Measurements from ENCODE around the gene LRP1.

The LRP1 gene

DNA sequence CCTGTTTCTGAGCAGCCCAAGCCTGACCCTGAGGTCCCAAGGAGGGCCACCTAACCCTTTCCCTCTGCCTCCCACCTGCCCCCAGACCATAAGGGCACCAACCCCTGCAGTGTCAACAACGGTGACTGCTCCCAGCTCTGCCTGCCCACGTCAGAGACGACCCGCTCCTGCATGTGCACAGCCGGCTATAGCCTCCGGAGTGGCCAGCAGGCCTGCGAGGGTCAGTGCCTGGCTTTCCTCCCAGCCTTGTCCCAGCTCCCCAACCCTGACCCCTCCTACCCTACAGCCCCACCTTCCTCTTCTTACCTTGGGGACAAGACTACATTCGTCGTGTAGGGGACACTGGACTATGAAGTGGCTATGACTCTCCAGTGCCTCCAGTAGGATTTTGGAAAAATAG, 52.8 kb downstream of the LRP1 start:
- no peak for TF ChIP-seq POLR2AphosphoS5 (IDR thresholded peaks at IDR 0.05; ENCODE audit: low read depth, low read length)
- TF ChIP-seq, protein P1, sequence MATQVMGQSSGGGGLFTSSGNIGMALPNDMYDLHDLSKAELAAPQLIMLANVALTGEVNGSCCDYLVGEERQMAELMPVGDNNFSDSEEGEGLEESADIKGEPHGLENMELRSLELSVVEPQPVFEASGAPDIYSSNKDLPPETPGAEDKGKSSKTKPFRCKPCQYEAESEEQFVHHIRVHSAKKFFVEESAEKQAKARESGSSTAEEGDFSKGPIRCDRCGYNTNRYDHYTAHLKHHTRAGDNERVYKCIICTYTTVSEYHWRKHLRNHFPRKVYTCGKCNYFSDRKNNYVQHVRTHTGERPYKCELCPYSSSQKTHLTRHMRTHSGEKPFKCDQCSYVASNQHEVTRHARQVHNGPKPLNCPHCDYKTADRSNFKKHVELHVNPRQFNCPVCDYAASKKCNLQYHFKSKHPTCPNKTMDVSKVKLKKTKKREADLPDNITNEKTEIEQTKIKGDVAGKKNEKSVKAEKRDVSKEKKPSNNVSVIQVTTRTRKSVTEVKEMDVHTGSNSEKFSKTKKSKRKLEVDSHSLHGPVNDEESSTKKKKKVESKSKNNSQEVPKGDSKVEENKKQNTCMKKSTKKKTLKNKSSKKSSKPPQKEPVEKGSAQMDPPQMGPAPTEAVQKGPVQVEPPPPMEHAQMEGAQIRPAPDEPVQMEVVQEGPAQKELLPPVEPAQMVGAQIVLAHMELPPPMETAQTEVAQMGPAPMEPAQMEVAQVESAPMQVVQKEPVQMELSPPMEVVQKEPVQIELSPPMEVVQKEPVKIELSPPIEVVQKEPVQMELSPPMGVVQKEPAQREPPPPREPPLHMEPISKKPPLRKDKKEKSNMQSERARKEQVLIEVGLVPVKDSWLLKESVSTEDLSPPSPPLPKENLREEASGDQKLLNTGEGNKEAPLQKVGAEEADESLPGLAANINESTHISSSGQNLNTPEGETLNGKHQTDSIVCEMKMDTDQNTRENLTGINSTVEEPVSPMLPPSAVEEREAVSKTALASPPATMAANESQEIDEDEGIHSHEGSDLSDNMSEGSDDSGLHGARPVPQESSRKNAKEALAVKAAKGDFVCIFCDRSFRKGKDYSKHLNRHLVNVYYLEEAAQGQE (IDR thresholded peaks at IDR 0.05; ENCODE audit: insufficient read depth in 1 of 2, low read depth in 2 of 2, low read length in 2 of 2): no peak
- no peak for TF ChIP-seq SIN3A (IDR thresholded peaks at IDR 0.05; ENCODE audit: borderline replicate concordance, insufficient read depth, low read length)
- no peak for TF ChIP-seq FOXP2 (optimal IDR thresholded peaks at IDR 0.05; ENCODE audit: borderline replicate concordance, extremely low read depth, extremely low read length, insufficient read depth)
- TF ChIP-seq TAF1 (IDR thresholded peaks at IDR 0.05; ENCODE audit: borderline replicate concordance, insufficient read depth, low read length): no peak

DNA sequence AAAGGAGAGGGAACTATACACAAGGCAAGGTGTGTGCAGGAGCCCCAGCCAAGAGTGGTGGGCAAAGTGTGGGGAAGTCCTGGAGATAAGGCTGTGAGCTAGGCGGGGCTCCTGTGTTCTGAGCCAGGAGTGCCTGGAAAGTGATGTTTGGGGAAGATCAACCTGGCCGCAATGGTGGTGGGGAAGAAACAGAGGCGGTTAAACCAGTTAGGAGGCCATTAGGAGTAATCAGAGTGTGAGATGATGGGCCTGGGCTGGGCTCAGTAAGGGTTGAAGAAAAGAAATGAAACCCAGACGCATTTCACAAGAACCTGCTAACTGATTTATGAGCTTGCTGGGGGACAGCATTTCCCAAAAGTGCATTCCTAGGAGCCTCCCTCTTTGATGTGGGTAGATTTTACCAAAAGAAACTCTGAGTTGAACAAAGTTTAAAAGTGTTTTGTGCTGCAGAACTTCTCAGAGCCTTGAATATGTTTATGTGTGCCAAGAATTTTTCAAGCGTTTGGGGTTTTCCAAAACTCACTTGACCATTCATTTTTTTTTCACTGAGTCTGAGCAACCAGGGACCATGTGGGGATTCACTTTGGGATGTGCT, 53.4 kb downstream of the LRP1 start:
- TF ChIP-seq, protein P1 (IDR thresholded peaks at IDR 0.05; ENCODE audit: insufficient read depth in 1 of 2, low read depth in 2 of 2, low read length in 2 of 2): no peak
- no peak for TF ChIP-seq SIN3A (IDR thresholded peaks at IDR 0.05; ENCODE audit: borderline replicate concordance, insufficient read depth, low read length)
- no peak for TF ChIP-seq POLR2AphosphoS5 (IDR thresholded peaks at IDR 0.05; ENCODE audit: low read depth, low read length)
- no peak for TF ChIP-seq FOXP2 (optimal IDR thresholded peaks at IDR 0.05; ENCODE audit: borderline replicate concordance, extremely low read depth, extremely low read length, insufficient read depth)
- TF ChIP-seq TAF1 (IDR thresholded peaks at IDR 0.05; ENCODE audit: borderline replicate concordance, insufficient read depth, low read length): no peak

DNA sequence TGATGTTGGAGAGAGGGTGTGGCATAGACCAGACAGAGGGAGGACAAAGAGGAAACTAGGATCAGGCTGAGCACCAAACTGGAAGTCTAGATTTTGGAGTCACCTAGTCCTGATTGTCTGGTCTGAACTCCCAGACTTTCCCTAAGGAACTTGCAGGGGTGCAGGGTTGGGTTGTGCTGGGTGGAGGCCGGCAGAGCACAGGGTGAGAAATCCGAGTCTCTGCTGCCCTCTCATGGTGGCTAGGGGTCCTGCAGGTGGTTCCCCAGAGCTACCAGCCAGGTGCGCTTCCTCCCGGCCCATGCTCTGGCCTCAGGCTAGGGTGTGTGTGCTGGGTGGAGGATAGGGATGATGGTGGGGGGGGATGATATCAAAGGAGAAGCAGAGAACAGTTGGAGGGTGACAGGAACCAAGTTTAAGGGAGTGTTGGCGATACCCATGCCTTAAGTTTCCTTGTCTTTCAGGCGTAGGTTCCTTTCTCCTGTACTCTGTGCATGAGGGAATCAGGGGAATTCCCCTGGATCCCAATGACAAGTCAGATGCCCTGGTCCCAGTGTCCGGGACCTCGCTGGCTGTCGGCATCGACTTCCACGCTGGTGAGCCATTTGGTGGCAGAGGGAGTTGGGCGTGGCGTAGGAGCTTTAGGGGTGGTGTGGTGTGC, 54.8 kb downstream of the LRP1 start:
- TF ChIP-seq POLR2AphosphoS5 (IDR thresholded peaks at IDR 0.05; ENCODE audit: low read depth, low read length): no peak
- no peak for TF ChIP-seq SIN3A (IDR thresholded peaks at IDR 0.05; ENCODE audit: borderline replicate concordance, insufficient read depth, low read length)
- TF ChIP-seq, protein P1 (IDR thresholded peaks at IDR 0.05; ENCODE audit: insufficient read depth in 1 of 2, low read depth in 2 of 2, low read length in 2 of 2): no peak
- no peak for TF ChIP-seq FOXP2 (optimal IDR thresholded peaks at IDR 0.05; ENCODE audit: borderline replicate concordance, extremely low read depth, extremely low read length, insufficient read depth)
- TF ChIP-seq TAF1 (IDR thresholded peaks at IDR 0.05; ENCODE audit: borderline replicate concordance, insufficient read depth, low read length): no peak

DNA sequence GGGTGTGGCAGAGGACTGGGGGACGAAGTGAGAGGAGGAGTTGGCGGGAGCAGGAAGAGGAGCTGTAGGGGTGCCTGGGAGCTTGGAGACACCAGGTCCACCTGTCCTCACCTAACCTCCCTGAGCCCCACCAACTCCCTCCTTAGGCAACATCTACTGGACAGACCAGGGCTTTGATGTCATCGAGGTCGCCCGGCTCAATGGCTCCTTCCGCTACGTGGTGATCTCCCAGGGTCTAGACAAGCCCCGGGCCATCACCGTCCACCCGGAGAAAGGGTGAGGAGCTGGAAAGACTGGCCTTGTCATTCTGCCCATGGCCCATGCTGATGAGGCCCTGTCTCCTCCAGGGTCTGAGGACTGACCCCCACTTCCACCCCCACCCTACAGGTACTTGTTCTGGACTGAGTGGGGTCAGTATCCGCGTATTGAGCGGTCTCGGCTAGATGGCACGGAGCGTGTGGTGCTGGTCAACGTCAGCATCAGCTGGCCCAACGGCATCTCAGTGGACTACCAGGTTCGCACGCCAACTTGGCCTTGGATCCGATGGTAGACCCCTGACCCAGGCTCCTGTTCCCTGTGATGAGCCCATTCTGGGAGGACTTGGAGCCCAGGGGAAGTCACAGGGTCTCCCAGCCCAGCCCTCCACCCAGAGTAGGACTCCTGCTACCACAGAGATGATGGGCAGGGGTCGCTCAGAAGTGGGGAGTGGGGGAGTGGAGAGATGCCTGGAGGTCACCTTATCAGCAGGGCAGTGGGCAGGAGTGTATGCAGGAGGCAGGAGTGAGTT, 55.8 kb downstream of the LRP1 start:
- no peak for TF ChIP-seq SIN3A (IDR thresholded peaks at IDR 0.05; ENCODE audit: borderline replicate concordance, insufficient read depth, low read length)
- TF ChIP-seq FOXP2 (optimal IDR thresholded peaks at IDR 0.05; ENCODE audit: borderline replicate concordance, extremely low read depth, extremely low read length, insufficient read depth): no peak
- TF ChIP-seq, protein P1 (IDR thresholded peaks at IDR 0.05; ENCODE audit: insufficient read depth in 1 of 2, low read depth in 2 of 2, low read length in 2 of 2): no peak
- no peak for TF ChIP-seq POLR2AphosphoS5 (IDR thresholded peaks at IDR 0.05; ENCODE audit: low read depth, low read length)
- no peak for TF ChIP-seq TAF1 (IDR thresholded peaks at IDR 0.05; ENCODE audit: borderline replicate concordance, insufficient read depth, low read length)

Data from PFSK-1 (cell line).